ENCODE results near the gene NDUFB11. TPM values are rescaled to one million over a fixed set of nuclear protein-coding genes. Genes with fewer than 3 reads are reported as not detected.

Gene NDUFB11
- total and polyA plus RNA-seq, 9 of the 15 experiments (the other 6 are each of a cell fraction or from before 2014, with no cell fraction given) = 20.9 to 269 (median 86.8) TPM

- no peak for TF ChIP-seq CUX1 (CRISPR knock-in tag; IDR thresholded peaks at IDR 0.05)
- TF ChIP-seq TCF7L2 (IDR thresholded peaks at IDR 0.05; ENCODE audit: low read depth, low read length) = no peak
- TF ChIP-seq KDM2B (CRISPR knock-in tag; IDR thresholded peaks at IDR 0.05) = no peak
- TF ChIP-seq TSC22D4 (tag; IDR thresholded peaks at IDR 0.05) = no peak
- TF ChIP-seq ZNF175 (CRISPR knock-in tag; IDR thresholded peaks at IDR 0.05; ENCODE audit: low read depth) = peak; percentile 47; the same call in 1 of the 2 replicates
- no peak for TF ChIP-seq C11orf30 (IDR thresholded peaks at IDR 0.05; ENCODE audit: low read depth)
- TF ChIP-seq TSHZ1 (CRISPR knock-in tag; IDR thresholded peaks at IDR 0.05) = no peak
- TF ChIP-seq RFX7 (CRISPR knock-in tag; IDR thresholded peaks at IDR 0.05) = no peak
- TF ChIP-seq HIVEP1 (CRISPR knock-in tag; IDR thresholded peaks at IDR 0.05) = no peak
- TF ChIP-seq KDM5B (IDR thresholded peaks at IDR 0.05; ENCODE audit: insufficient replicate concordance, low read depth, low read length) = peak; percentile 67
- TF ChIP-seq CREM (IDR thresholded peaks at IDR 0.05; ENCODE audit: low read depth) = peak; percentile 65
- TF ChIP-seq NFRKB (IDR thresholded peaks at IDR 0.05; ENCODE audit: low read depth) = peak; percentile 98
- peak; percentile 92 for TF ChIP-seq CEBPB (tag; IDR thresholded peaks at IDR 0.05)
- no peak for TF ChIP-seq TRIM25 (IDR thresholded peaks at IDR 0.05; ENCODE audit: borderline replicate concordance)
- no peak for TF ChIP-seq SPI1 (IDR thresholded peaks at IDR 0.05; ENCODE audit: borderline replicate concordance, low read depth, low read length)
Measured at GRCh38 chrX:47144626-47145394, at the start of gene NDUFB11, which contains the start of gene RBM10 (continued).
